ENCODE measurements around the gene SHANK1.
A peak's percentile ranks its signal among the peaks of the same experiment; 100 is the strongest.

The SHANK1 gene

DNA sequence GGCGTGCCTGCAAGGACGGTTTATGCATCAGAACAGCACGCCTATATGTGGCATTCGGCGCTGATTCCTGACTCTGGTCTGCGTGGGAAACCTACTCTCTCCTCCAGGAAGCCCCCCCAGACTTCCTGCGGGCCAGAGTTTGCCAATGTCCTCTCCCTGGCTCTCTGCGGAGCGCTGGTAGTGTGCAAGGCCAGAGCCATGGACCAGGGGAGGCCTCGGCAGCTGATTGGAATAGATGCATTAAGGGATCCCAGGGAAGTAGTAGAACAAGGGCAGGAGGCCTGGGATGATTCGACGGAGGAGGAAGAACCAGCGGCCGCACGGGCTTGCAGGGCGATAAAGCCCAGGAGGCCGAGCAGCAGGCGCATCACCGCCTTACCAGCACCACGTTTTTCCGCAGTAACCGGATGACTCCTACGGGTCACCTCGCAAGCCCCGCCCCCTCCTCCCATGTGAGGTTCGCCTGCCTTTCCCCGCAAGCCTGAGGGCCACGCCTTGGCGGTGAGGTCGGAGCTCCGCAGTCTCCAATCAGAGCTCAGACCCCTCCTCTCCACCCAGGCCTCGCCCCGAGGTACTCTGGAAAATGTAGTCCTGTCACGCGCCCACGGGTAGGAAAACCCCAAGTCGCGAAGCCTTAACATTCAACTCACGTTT lies 8.6 kb upstream of the SHANK1 start:
- peak in 54 of 56 donors; percentile 13 to 94 (median 75) for DNase-seq

DNA sequence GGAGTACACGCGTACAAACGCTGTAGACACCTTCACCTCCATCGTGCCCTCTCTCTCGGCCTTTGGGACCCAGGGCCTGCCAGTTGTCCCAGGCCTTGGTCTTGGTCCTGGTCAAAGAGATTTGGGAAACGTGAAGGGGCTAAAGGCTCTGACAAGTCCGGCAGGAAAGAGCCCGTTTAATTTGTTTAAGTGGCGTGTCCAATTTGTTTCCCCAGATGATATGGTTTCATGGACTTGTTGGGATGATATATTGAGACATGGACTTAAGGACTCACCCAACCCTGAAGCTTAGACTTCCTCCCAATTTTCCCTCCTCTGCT lies 6.3 kb upstream of the SHANK1 start:
- DNase-seq, result no peak

DNA sequence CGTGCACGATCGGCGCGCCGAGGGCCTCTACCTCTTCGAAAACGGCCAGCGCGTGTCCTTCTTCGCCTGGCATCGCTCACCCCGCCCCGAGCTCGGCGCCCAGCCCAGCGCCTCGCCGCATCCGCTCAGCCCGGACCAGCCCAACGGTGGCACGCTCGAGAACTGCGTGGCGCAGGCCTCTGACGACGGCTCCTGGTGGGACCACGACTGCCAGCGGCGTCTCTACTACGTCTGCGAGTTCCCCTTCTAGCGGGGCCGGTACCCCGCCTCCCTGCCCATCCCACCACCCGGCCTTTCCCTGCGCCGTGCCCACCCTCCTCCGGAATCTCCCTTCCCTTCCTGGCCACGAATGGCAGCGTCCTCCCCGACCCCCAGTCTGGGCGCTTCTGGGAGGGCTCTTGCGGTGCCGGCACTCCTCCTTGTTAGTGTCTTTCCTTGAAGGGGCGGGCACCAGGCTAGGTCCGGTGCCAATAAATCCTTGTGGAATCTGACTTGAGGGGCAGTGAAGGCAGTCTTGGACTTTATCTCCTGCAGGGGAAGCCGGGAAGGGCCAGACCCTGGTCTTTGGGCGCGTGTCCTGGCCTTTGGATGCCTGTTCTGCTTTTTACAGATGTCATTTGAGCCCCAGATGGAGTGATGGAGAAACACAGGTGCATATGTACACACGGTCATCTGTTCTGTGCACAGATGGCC lies 5.8 kb upstream of the SHANK1 start:
- DNase-seq, result peak in 1 of 56 donors; percentile 74

DNA sequence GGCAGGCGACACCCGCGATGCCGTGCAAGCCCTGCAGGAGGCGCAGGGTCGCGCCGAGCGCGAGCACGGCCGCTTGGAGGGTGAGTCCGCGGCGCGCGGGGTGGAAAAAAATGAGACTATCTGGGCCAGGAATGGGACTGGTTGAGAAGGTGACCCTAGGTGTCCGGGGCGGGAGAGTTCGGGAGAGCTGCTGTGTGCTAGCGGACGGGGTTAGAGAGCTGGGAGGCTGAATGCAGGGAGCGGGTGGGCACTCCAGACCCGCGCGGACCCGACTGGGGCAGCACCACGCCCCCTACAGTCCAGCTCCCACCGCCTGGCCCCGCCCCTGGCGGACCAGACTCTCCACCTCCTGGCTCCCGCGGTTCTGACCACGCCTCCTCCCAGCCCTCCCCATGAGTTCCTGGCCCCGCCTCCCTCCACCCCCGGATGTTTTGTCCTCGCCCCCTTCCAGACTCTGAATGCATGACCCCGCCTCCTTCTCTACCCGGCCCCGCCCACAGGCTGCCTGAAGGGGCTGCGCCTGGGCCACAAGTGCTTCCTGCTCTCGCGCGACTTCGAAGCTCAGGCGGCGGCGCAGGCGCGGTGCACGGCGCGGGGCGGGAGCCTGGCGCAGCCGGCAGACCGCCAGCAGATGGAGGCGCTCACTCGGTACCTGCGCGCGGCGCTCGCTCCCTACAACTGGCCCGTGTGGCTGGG lies 5.1 kb upstream of the SHANK1 start:
- peak; percentile 81 to 100 (median 99) for DNase-seq

DNA sequence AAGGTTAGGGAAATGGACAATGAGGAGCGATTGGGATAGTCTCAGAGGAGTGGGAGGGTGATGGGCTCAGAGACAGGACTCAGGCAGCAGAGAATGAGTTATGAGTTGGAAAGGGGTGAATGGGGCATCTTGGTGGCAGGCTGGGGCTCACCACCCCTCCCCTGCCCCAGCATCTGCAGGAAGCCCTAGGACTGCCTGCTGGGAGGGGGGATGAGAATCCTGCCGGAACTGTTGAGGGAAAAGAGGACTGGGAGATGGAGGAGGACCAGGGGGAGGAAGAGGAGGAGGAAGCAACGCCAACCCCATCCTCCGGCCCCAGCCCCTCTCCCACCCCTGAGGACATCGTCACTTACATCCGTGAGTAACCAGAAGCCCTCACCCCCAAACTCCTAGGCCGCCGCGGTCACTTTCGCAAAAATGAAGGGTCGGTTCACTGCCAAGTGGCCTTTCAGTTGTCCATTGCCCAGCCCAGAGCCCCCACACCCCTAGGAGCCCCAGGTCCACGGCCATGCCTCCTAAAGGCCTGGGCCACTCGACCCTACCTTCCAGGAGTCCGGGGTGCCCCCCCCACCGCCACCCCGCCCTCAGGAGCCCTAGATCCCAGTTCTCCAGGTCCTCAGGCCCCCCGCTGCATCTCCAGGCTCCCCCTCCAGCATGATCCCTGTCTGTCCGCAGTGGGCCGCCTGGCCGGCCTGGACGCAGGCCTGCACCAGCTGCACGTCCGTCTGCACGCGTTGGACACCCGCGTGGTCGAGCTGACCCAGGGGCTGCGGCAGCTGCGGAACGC lies 4.3 kb upstream of the SHANK1 start:
- DNase-seq, result peak in 2 of 56 donors; percentile 51 to 64

DNA sequence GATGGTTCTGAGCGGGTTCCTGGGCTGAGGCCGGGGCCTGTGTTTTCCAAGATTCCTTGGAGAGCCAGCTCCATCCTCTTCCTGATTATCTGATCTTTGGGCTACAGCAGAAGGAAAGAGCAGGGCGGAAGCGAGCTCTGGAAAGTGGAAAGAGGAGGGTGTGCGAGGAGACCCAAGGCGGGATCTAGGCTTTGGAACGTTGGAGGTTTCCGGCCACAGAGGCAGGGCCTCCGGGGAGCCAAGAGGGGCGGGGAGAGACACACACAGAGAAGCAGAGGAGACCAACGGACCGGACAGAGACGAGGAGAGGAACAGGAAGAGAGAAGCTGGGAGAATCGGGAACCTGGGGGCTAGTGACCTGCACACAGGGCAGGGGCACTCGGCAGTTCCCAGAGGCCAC lies 3.5 kb upstream of the SHANK1 start, which contains the start of gene CLEC11A:
Gene CLEC11A (plus strand): TSS at position 296 of the 400 bp plus-strand sequence. CDS start 162 bp downstream, outside the sequence.
- no peak for DNase-seq

DNA sequence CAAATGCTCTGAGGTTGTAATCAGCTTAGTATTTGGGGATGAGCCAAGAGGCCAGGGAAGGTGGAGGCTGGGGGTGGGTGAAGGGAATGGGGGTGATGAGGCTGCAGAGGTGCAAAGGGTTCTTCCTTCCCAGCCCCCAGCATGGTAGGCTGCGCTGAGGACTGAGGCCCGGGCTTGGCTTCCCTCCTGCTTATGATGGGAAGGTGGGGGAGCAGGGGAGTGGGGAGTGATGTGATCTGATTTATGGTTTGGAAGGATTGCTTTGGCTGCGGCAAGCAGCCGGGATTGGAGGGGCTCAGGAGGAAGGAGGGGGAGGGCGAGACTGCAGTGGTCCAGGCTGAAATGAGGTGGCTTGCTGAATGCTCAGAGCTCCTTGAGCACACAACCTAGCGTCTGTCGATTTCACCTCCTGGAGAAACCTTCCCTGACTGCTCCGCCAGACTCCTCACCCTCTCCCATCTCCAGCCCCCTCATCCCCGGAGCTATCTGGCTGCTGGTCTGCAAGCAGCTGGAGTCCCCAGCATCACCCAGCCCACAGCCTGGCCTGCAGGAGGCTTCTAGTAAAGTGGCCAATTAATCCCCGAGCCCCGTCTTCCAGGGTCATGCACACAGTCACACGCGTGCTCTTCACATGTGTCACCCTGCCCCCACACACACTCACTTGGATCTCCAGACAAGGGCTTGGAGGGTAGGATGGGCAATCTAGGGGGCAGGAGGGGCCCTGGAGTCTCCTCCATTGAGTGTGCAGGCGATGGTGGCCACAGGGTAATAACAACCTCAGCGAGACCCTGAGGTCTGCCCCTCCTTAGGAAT lies 2.8 kb upstream of the SHANK1 start:
- DNase-seq, result no peak

DNA sequence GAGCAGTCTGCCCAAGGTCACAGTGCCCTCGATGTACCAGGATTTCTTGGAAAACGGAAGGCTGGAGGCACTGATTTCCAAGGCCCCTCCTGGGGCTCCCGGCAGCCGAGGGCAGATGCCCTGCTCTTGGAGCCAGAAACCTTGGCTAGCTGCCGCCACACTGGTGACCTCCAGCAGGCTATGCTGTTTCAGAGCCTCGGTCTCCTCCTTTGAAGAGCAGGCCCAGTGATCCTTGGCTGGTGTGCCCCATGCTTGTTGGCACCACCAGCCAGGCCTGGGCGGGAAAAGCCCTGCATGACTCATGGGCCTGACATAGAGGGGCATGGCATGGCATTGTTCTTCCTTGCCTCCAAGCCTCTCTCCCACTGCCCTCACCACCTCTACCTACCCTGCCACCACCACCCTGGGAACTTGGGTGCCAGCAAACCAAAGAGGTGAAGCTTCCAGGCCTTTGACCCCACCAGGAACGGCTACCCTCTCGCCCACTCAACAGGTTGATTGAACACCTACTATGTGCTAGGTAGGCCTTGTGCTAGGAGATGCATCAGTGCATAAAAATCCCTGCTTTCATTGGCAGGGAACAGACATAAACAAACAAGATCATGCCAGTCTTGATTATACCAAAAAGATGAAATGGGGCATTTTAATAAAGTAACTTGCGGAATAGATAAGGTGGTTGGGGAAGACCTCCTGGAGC lies 2.0 kb upstream of the SHANK1 start:
- DNase-seq, result peak in 1 of 56 donors; percentile 15

DNA sequence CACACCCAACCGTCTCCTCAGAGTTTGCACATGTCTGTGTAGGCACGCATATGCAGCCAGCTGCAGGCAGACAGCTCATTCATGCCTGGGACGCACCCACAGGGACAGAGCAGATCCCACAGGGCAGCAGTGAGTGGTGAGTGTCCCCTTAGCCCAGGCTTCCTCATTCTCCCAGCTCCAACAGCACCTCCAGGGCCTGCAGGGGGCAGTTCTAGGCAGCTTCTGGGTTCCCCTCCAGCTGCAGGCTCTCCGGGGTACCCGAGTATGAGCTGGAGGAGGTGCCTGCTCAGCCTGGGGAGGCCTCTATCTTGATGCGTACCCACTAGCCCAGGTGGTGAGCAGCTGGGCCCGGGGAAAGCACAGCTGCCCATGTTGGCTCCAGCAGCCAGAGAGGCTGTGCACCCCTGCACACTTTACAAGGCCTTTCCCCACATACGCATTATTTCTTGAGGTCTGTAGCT lies 1.3 kb upstream of the SHANK1 start:
- peak in 15 of 56 donors; percentile 6 to 48 (median 22) for DNase-seq

DNA sequence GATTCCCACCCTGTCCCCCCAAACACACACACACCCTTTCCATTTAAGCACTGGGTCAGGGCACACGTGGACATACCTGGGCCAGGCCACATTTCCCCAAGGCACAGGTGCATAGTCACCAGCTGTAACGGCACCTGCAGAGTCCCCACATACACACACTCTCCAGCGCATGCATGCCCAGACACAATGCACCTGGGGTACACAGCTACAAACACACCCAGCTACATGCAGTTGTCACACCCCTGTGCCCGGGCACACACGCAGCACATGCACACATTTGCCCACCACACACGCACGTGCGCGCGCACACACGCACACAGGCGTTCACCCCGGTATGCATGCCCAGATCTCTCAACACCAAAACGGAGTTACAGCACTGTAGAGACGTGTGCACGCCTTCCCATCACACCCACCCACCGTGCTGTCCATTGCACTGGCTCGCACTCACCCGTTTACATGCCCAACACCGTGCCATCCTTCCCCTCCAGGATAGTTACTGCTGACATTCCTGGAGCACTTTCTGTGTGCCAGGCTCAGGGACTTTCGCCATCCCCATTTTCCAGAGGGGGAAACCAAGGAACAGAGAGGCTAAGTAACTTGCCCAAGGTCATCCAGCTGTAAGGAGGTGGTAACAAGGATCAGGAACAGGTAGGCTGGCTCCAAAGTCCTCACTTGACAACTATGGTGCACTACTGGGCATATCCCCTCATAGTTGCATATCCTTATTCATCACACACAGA lies 749 bp upstream of the SHANK1 start:
- DNase-seq, result no peak

DNA sequence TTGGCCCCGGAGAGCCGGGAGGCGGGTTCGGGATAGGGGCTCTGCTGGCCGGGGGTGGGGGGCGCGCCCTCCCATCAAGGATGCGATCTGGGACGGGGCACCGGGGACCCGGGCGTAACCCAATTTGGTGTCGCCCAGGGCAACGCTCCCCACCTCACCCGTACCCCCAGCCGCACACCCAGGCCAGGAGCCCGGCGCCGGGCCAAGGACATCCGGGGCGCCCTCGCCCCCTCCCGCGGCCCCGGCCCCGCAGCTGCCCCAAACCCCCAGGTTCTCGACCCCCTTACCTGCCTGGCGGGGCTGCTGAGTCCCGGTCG lies 525 bp downstream of the SHANK1 start:
- peak in 1 of 56 donors; percentile 31 for DNase-seq

DNA sequence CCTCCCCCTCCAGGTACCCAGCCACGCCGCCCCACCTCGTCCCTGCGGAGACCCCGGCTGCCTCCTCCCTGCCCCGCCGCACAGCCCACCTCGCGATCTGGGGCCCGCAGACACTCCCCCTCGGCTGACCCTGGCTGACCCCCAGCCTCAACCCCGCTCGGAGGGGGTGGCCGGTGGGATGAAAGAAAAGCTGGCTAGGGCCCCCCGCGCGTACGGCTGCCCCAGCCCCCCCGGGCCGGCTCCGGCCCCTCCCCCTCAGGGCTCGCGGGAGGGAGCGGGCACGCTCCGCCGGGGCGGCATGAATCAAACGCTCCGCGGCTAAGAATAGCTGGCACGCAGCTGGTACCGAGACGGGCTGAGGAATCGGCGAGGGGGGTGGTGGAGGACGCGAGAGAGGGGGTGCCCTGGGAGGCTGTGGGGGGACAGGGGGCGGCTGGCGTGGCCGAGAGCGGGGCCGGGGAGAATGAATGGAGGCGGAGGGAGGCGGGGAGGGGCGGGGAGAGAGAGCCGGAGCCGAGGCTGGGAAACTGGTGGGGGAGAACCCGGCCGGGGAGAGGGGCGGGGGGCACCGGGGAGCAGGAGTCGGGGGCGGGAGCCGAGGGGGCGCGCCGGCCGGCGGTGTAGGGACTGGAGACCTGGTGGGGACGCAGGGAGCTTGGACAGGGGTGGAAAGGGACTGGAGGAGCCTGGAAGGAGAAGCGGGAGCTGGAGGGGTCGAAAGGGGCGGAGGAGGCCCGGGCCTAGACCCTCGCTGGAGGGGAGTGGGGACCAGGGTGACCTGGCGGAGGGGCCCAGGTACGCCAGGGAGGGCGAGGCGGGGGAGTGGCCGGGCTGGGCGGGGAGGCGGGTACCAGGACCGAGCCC lies 1.1 kb downstream of the SHANK1 start:
- DNase-seq, result peak in 22 of 56 donors; percentile 5 to 76 (median 27)

DNA sequence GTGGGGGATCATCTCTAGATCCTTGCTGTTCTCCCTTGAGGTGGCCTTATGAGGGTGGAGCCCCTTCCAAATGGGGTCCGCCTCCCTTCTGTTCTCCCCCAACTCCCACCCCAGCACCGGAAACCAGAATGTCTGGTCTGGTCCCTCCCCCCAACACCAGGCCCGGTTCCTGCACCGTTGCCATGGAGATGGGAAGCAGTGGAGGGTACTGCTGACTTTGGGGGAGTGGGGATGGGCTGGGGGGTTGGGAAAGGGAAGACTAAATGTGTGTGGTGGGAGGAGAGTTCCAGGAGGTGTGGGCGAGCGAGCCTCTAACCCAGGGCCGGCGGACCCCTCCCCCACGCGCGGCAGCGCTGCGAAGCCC lies 1.7 kb downstream of the SHANK1 start:
- no peak for DNase-seq

DNA sequence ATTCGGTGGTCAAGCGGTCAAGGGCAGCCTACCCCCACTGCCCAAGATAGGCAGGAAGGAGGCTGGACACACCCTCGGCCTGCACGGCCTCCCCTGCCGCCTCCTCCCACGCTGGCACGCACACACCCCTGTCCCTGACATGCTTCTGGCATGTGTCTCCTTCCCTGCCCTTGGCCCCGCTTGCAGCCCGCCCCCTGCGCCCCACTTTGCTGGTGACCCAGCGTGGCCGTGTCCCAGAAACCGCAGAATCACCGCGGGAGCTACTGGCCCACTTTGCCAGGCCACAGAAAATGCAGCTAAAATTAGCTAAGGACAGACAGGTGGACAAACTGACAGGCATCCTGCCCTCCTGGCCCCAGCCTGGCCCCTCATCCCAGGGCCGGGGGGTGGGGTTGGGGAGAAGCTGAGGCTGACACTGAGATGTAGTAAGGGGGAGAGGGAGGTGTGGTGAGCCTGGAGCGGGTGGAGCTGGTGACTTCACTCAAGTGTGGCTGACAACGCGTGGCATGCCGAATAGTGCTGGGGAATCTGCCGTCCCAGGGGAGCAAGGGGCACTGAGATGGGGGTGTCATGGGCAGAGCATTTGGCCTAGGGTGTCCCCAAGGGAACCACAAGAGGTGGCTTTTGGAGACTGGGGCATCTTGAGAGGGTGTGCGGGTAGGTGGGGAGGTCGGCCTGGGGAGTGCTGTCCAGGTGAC lies 2.4 kb downstream of the SHANK1 start:
- DNase-seq, result no peak

DNA sequence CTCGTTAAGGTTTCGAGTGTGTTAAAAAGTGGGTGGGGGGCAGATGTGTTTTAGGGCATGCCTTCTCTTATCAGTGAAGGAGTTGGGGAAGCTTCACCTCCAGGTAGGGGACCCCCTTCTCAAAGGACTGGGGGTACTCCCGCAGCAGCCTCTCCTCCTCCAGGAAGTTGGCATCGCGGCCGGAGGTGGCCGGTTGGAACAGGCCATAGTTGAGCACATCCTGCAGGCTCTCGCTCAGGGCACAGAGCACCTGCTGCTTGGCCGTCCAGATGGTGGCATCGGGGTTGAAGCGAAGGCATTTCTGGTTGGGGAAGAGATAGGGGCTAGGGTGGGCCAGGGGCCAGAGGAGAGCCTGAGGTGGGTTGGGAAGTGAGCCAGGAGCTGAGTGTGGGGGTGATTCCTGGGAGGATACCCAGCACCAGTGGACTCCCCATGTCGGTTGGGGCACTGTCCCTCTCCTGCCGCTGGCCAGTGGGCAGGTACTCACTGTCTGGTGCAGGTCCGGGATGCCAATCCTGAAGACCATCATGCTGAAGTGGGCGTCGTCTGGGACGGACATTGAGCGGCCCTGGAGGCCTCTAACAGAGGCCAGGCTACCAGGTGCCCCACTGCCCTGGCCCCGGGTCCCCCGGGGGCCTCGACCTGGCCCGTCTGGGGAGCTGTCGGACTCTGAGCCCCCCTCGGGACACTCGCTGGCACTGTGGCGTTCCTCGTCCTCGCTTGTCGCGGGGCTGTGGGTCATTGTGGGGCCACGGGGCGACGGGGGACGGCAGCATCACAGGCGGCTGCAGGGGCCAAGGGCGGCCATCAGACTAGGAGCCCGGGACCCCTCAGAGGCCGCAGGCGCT lies 3.2 kb downstream of the SHANK1 start:
- DNase-seq, result no peak

DNA sequence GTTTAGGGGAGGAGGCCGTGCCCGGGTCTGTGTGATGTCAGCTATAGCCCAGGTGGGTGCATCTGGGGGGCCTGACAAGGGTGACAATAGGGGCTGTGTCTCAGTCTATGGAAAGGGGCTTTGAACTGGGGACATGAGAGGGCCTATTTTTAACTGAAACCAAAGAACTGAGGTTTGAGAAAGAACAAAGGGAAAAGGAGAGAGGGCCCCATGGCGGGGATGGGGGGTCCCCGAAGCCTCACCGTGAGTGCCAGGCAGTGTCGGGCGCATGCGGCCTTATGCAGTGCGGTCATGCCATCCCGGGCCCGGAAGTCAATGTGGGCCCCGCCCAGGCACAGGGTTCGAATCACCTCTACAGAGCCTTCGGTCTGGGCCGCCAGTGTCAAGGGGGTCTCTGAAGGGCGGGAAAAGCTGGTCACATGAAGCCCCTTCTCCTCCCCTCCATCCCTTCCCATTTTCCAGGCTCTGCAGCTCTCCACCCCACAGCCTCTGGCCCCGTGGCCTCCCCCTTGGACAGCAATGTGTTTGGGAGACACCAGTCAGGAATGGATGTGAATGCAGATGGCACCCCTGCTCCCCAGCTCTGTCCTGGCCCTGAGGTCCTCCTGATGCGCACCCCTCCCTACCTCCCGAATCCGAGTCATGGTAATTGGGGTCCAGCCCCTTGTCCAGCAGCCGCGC lies 5.9 kb downstream of the SHANK1 start:
- DNase-seq, result no peak
